ENCODE results near the gene LRIG1.

The LRIG1 gene

DNA sequence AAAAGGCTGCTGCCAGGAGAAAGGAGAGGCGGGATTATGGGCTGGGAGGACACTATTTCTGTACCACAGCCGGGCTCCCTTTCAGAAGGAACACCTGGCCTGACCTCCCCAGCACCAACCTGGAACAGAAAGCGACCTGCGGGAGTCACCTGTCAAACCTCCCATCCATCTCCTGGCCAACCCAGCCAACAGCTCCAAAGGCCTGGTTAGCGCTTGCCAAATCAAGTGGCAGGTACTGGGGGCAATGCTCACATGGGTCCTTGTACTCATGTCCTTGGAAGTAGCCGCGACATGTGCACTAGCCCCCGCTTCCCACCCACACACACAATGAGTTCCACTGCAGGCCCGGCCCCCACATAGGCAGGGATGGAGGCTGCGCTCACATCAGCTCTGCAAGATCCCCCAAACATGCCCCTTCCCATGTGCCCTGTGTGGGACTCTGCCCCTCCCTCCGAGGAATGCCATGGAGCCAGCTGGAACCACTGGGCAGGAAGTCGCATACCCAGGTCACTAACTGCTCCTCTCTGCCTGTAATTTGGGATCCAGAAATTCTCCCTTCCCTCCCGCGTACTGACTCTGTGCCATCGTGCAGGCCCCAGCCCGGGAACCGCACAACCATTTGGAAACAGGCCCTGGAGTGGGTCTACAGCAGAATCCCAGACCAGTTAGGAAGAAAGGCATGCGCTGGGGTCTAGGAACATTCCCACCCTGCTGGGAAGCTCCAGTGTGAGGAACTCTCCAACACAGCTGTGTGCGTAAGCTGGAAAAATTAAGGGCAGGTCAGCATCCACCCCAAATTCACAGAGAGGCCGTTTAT is 98.9 kb downstream of the LRIG1 start:
- TF ChIP-seq, protein P1, sequence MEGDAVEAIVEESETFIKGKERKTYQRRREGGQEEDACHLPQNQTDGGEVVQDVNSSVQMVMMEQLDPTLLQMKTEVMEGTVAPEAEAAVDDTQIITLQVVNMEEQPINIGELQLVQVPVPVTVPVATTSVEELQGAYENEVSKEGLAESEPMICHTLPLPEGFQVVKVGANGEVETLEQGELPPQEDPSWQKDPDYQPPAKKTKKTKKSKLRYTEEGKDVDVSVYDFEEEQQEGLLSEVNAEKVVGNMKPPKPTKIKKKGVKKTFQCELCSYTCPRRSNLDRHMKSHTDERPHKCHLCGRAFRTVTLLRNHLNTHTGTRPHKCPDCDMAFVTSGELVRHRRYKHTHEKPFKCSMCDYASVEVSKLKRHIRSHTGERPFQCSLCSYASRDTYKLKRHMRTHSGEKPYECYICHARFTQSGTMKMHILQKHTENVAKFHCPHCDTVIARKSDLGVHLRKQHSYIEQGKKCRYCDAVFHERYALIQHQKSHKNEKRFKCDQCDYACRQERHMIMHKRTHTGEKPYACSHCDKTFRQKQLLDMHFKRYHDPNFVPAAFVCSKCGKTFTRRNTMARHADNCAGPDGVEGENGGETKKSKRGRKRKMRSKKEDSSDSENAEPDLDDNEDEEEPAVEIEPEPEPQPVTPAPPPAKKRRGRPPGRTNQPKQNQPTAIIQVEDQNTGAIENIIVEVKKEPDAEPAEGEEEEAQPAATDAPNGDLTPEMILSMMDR (IDR thresholded peaks at IDR 0.05; ENCODE audit: low read depth, low read length): no peak

DNA sequence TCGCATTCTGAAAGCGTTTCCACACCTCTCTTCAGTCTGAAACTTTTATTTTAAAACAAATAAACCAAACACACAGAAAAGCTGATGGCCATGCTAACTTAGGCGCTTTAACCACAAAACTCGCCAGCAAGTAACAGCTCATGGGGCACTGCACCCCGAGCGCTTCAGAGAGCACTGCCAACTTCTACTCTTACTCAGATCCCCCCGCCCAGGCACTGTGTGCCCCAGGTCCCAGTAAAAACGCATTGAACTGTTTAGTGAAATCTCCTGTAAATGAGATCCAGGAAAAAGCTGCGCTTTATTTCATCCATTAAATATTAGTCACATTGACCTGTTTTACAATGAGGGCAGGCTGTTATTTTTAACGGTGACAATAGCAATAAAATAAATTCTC is 99.7 kb downstream of the LRIG1 start:
- TF ChIP-seq, protein P1 (IDR thresholded peaks at IDR 0.05; ENCODE audit: low read depth, low read length): no peak
- H3K4me3 ChIP-seq (ENCODE audit: low read depth, low read length): no peak overlapping the region

More for the DNA sequence above, 98.9 kb downstream of the LRIG1 start:
- H3K4me3 ChIP-seq (ENCODE audit: low read depth, low read length): no peak overlapping the region

DNA sequence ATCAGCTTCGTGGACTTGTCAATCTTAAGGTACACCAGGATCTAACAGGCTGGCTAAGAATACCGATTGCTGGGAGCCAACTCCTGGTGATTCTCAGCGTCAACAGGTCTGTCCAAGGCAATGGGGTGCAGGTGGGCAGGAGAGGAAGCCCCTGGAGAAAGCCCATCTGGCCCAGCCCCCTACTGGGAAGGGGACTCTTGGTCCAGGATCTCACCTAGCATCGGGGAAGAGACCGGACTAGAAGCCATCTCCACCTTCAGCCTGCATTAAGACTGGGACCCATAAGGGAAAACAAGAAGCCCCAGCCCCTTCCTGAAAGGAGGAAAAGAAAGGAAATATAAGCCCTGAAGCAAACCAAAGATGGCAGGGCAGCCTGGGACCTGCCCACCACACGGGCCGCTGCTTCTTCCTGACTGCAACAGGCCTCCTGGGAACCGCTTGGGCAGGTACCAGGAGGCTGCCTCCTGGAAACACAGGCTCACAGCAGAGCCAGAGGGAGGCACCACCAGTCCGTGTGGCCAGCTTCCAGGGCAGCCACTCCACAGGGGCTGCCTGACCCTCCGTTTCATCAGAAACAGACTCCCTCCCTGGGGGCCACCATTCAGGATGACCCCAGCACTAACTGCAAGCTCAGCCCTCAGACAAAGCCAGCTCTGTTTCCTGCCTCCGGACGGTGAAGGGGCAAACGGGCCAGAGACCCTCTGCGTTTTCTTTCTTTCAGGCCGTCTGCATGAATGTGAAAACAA is 100.2 kb downstream of the LRIG1 start:
- TF ChIP-seq, protein P1 (IDR thresholded peaks at IDR 0.05; ENCODE audit: low read depth, low read length): no peak
- H3K4me3 ChIP-seq (ENCODE audit: low read depth, low read length): no peak overlapping the region

DNA sequence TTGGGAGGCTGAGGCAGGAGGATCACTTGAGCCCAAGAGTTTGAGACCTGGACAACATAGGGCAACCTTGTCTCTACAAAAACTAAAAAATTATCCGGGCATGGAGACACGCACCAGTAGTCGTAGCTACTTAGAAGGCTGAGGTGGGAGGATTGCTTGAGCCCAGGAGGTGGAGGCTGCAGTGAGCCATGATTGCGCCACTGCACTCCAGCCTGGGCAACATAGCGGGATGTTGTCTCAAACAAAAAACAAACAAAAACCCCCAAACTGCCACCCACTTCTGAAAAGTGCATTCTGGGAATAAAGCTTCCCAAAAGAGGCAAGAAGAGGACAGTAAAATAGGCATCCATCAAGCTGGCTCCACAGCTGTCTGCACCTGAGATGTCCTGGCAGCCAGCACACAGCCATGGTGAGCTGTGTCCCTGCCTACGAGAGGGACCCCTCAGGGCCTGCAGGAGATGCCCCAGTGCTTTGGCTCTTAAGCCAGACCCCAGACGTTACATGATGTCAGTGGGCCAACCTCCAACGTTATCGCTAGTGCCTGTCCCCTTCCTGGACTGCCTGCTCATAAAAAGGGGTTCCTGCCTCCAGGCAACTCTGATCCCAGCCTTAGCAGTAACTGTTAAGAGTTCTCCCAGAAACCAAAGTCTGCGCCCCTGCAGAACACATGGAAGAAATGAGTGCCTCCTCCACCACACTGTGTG is 101.1 kb downstream of the LRIG1 start:
- TF ChIP-seq, protein P1 (IDR thresholded peaks at IDR 0.05; ENCODE audit: low read depth, low read length): no peak
- no peak overlapping the region for H3K4me3 ChIP-seq (ENCODE audit: low read depth, low read length)

DNA sequence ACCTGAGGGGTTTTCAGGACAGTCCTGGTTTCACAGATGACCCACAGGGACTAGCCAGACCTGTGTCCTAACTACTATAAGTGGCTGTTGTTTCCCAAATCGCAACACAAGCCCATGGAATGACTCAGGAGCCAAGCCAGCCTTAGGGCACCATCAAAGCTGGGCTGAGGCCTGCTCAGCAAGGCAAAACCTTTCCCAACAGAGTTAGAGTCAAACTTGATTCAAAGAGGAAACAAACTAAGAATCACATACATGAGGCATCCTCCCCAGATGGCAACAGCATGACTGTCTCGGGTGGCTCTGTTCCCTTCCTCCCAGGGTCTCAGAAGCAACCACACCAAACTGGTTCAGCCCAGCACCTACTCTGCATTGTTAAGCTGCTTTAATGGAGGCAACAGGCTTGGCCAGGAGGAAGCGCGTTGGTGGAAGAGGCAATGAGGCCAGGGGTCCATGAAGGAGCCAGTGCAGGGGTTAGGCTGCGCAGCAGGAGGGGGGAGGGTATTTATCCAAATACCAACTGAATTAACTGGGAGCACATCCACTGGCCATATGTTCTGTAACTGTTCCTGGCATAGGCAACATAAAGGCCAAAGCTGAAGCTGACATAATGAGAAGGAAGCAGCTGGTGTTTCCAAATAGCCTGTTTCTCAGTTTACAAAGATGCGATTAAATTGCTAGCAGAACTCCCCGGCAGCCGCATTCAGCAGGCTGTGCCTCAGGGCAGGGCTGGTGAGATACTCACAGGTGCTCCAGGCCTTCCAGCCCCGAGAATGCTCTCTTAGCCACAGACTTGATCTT is 102.4 kb downstream of the LRIG1 start:
- TF ChIP-seq, protein P1 (IDR thresholded peaks at IDR 0.05; ENCODE audit: low read depth, low read length): no peak
- no peak overlapping the region for H3K4me3 ChIP-seq (ENCODE audit: low read depth, low read length)

DNA sequence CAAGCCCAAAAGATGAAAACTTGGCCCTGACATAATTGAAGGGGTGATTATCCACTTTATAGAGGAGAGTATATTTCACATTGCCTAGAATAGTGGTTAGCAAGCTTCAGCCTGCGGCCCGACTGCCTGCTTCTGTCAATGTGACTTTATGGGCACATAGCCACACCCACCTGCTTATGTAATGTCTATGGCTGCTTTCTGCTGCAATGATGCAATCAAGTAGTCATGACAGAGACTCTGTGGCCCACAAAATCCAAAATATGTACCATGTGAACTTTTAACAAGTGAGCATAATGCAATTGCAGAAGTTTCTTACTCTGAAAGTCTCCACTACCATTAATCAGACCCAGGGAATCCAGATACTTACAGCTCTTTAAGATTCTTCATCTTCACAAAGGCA is 103.1 kb downstream of the LRIG1 start:
- TF ChIP-seq, protein P1 (IDR thresholded peaks at IDR 0.05; ENCODE audit: low read depth, low read length): no peak
- no peak overlapping the region for H3K4me3 ChIP-seq (ENCODE audit: low read depth, low read length)

Measured in WI38 (cell line).